ENCODE results near the gene CEP120. TPM values are rescaled to one million over a fixed set of nuclear protein-coding genes. Genes with fewer than 3 reads are reported as not detected.

The CEP120 gene
- polyA plus RNA-seq, 4 donors: 4.1 to 12.6 (median 5.1) TPM

GRCh38 chr5:123365156-123365555 lies 58.0 kb downstream of the CEP120 start:
- H3K36me3 ChIP-seq (ENCODE audit: control insufficient read depth in 3 of 3, insufficient read depth in 2 of 3, low read depth in 1 of 3, low read length in 3 of 3): peaks cover 0 to 6% (median 0%) of the 10 kb centered on the region in 3 donors
- no peaks in the 10 kb centered on the region for H3K27me3 ChIP-seq (ENCODE audit: control insufficient read depth in 3 of 3, insufficient read depth in 3 of 3, low read length in 3 of 3)
- 68 to 94% (median 94%) methylated on average over 1 of the region's 1 CpG for WGBS, 3 donors
- no peak overlapping the region for H3K4me3 ChIP-seq (ENCODE audit: low read depth in 1 of 3, low read length in 3 of 3)
- FAIRE-seq (no peak), DNase-seq (no peak)
- H3K9me3 ChIP-seq (ENCODE audit: control insufficient read depth in 2 of 2, insufficient read depth in 1 of 2, low read depth in 1 of 2, low read length in 1 of 2): no peaks in the 10 kb centered on the region
- H3K27ac ChIP-seq (ENCODE audit: low read depth in 1 of 3, low read length in 2 of 3): no peak overlapping the region
- H3K4me1 ChIP-seq (ENCODE audit: control insufficient read depth in 3 of 3, insufficient read depth in 2 of 3, low read depth in 1 of 3, low read length in 2 of 3): no peaks in the 10 kb centered on the region

GRCh38 chr5:123364441-123365155 lies 58.6 kb downstream of the CEP120 start:
- DNase-seq: no peak
- H3K27ac ChIP-seq (ENCODE audit: low read depth in 1 of 3, low read length in 2 of 3): no peak overlapping the region
- H3K4me3 ChIP-seq (ENCODE audit: low read depth in 1 of 3, low read length in 3 of 3): no peak overlapping the region
- no peaks in the 10 kb centered on the region for H3K27me3 ChIP-seq (ENCODE audit: control insufficient read depth in 3 of 3, insufficient read depth in 3 of 3, low read length in 3 of 3)
- no peaks in the 10 kb centered on the region for H3K4me1 ChIP-seq (ENCODE audit: control insufficient read depth in 3 of 3, insufficient read depth in 2 of 3, low read depth in 1 of 3, low read length in 2 of 3)
- H3K9me3 ChIP-seq (ENCODE audit: control insufficient read depth in 2 of 2, insufficient read depth in 1 of 2, low read depth in 1 of 2, low read length in 1 of 2): no peaks in the 10 kb centered on the region
- FAIRE-seq: no peak
- 67 to 88% (median 82%) methylated on average over 2 of the region's 2 CpGs for WGBS, 3 donors
- H3K36me3 ChIP-seq (ENCODE audit: control insufficient read depth in 3 of 3, insufficient read depth in 2 of 3, low read depth in 1 of 3, low read length in 3 of 3): peaks cover 0 to 6% (median 0%) of the 10 kb centered on the region in 3 donors

- FAIRE-seq: no peak
- no peak overlapping the region for H3K27ac ChIP-seq (ENCODE audit: low read depth in 1 of 3, low read length in 2 of 3)
- no peak for DNase-seq
- peaks cover 0 to 7% (median 2%) of the 10 kb centered on the region in 3 donors for H3K36me3 ChIP-seq (ENCODE audit: control insufficient read depth in 3 of 3, insufficient read depth in 2 of 3, low read depth in 1 of 3, low read length in 3 of 3)
- H3K27me3 ChIP-seq (ENCODE audit: control insufficient read depth in 3 of 3, insufficient read depth in 3 of 3, low read length in 3 of 3): no peaks in the 10 kb centered on the region
- peaks cover 0 to 2% (median 0%) of the 10 kb centered on the region in 3 donors for H3K4me1 ChIP-seq (ENCODE audit: control insufficient read depth in 3 of 3, insufficient read depth in 2 of 3, low read depth in 1 of 3, low read length in 2 of 3)
- no peaks in the 10 kb centered on the region for H3K9me3 ChIP-seq (ENCODE audit: control insufficient read depth in 2 of 2, insufficient read depth in 1 of 2, low read depth in 1 of 2, low read length in 1 of 2)
- H3K4me3 ChIP-seq (ENCODE audit: low read depth in 1 of 3, low read length in 3 of 3): no peak overlapping the region
Observed at GRCh38 chr5:123360910-123361309, 62.3 kb downstream of the CEP120 start.

- Histone ChIP-seq H3K27me3 (ENCODE audit: control insufficient read depth in 3 of 3, insufficient read depth in 3 of 3, low read length in 3 of 3) (no peaks in the 10 kb centered on the region), H3K4me3 (ENCODE audit: low read depth in 1 of 3, low read length in 3 of 3) (no peak overlapping the region), H3K27ac (ENCODE audit: low read depth in 1 of 3, low read length in 2 of 3) (no peak overlapping the region), H3K4me1 (ENCODE audit: control insufficient read depth in 3 of 3, insufficient read depth in 2 of 3, low read depth in 1 of 3, low read length in 2 of 3) (peaks cover 0 to 2% (median 0%) of the 10 kb centered on the region in 3 donors), H3K36me3 (ENCODE audit: control insufficient read depth in 3 of 3, insufficient read depth in 2 of 3, low read depth in 1 of 3, low read length in 3 of 3) (peaks cover 0 to 7% (median 2%) of the 10 kb centered on the region in 3 donors), H3K9me3 (ENCODE audit: control insufficient read depth in 2 of 2, insufficient read depth in 1 of 2, low read depth in 1 of 2, low read length in 1 of 2) (no peaks in the 10 kb centered on the region)
- DNase-seq (no peak), FAIRE-seq (no peak)
Observed at GRCh38 chr5:123360201-123360571, 63.0 kb downstream of the CEP120 start.

- H3K4me1 ChIP-seq (ENCODE audit: control insufficient read depth in 3 of 3, insufficient read depth in 2 of 3, low read depth in 1 of 3, low read length in 2 of 3): peaks cover 0 to 2% (median 0%) of the 10 kb centered on the region in 3 donors
- 32 to 40% (median 38%) methylated on average over 5 of the region's 5 CpGs for WGBS, 3 donors
- H3K27me3 ChIP-seq (ENCODE audit: control insufficient read depth in 3 of 3, insufficient read depth in 3 of 3, low read length in 3 of 3): no peaks in the 10 kb centered on the region
- no peak overlapping the region for H3K27ac ChIP-seq (ENCODE audit: low read depth in 1 of 3, low read length in 2 of 3)
- peaks cover 0 to 7% (median 2%) of the 10 kb centered on the region in 3 donors for H3K36me3 ChIP-seq (ENCODE audit: control insufficient read depth in 3 of 3, insufficient read depth in 2 of 3, low read depth in 1 of 3, low read length in 3 of 3)
- no peak overlapping the region for H3K4me3 ChIP-seq (ENCODE audit: low read depth in 1 of 3, low read length in 3 of 3)
- DNase-seq: no peak
- no peaks in the 10 kb centered on the region for H3K9me3 ChIP-seq (ENCODE audit: control insufficient read depth in 2 of 2, insufficient read depth in 1 of 2, low read depth in 1 of 2, low read length in 1 of 2)
- FAIRE-seq: peak; percentile 33
Observed at GRCh38 chr5:123359454-123360200, 63.6 kb downstream of the CEP120 start.

- peaks cover 0 to 7% (median 2%) of the 10 kb centered on the region in 3 donors for H3K36me3 ChIP-seq (ENCODE audit: control insufficient read depth in 3 of 3, insufficient read depth in 2 of 3, low read depth in 1 of 3, low read length in 3 of 3)
- H3K27ac ChIP-seq (ENCODE audit: low read depth in 1 of 3, low read length in 2 of 3): no peak overlapping the region
- 43 to 63% (median 62%) methylated on average over 1 of the region's 1 CpG for WGBS, 3 donors
- DNase-seq (peak in 1 of 2 donors; percentile 26), FAIRE-seq (no peak)
- H3K9me3 ChIP-seq (ENCODE audit: control insufficient read depth in 2 of 2, insufficient read depth in 1 of 2, low read depth in 1 of 2, low read length in 1 of 2): no peaks in the 10 kb centered on the region
- H3K27me3 ChIP-seq (ENCODE audit: control insufficient read depth in 3 of 3, insufficient read depth in 3 of 3, low read length in 3 of 3): no peaks in the 10 kb centered on the region
- H3K4me3 ChIP-seq (ENCODE audit: low read depth in 1 of 3, low read length in 3 of 3): no peak overlapping the region
- peaks cover 0 to 2% (median 0%) of the 10 kb centered on the region in 3 donors for H3K4me1 ChIP-seq (ENCODE audit: control insufficient read depth in 3 of 3, insufficient read depth in 2 of 3, low read depth in 1 of 3, low read length in 2 of 3)
Observed at GRCh38 chr5:123358751-123359150, 64.5 kb downstream of the CEP120 start.

- DNase-seq (peak in 1 of 2 donors; percentile 9), FAIRE-seq (no peak)
- Histone ChIP-seq H3K4me1 (ENCODE audit: control insufficient read depth in 3 of 3, insufficient read depth in 2 of 3, low read depth in 1 of 3, low read length in 2 of 3) (peaks cover 0 to 2% (median 0%) of the 10 kb centered on the region in 3 donors), H3K9me3 (ENCODE audit: control insufficient read depth in 2 of 2, insufficient read depth in 1 of 2, low read depth in 1 of 2, low read length in 1 of 2) (no peaks in the 10 kb centered on the region), H3K4me3 (ENCODE audit: low read depth in 1 of 3, low read length in 3 of 3) (no peak overlapping the region), H3K27ac (ENCODE audit: low read depth in 1 of 3, low read length in 2 of 3) (no peak overlapping the region), H3K36me3 (ENCODE audit: control insufficient read depth in 3 of 3, insufficient read depth in 2 of 3, low read depth in 1 of 3, low read length in 3 of 3) (peaks cover 0 to 7% (median 2%) of the 10 kb centered on the region in 3 donors), H3K27me3 (ENCODE audit: control insufficient read depth in 3 of 3, insufficient read depth in 3 of 3, low read length in 3 of 3) (no peaks in the 10 kb centered on the region)
- WGBS, 3 donors: 20 to 51% (median 42%) methylated on average over 1 of the region's 1 CpG
Observed at GRCh38 chr5:123358304-123358703, 64.9 kb downstream of the CEP120 start.

GRCh38 chr5:123351820-123352219 lies 71.4 kb downstream of the CEP120 start:
- 91 to 97% (median 96%) methylated on average over 2 of the region's 2 CpGs for WGBS, 3 donors
- H3K4me3 ChIP-seq (ENCODE audit: low read depth in 1 of 3, low read length in 3 of 3): no peak overlapping the region
- peaks cover 2 to 5% (median 3%) of the 10 kb centered on the region in 3 donors for H3K36me3 ChIP-seq (ENCODE audit: control insufficient read depth in 3 of 3, insufficient read depth in 2 of 3, low read depth in 1 of 3, low read length in 3 of 3)
- DNase-seq (no peak), FAIRE-seq (no peak)
- H3K27me3 ChIP-seq (ENCODE audit: control insufficient read depth in 3 of 3, insufficient read depth in 3 of 3, low read length in 3 of 3): no peaks in the 10 kb centered on the region
- no peaks in the 10 kb centered on the region for H3K4me1 ChIP-seq (ENCODE audit: control insufficient read depth in 3 of 3, insufficient read depth in 2 of 3, low read depth in 1 of 3, low read length in 2 of 3)
- H3K9me3 ChIP-seq (ENCODE audit: control insufficient read depth in 2 of 2, insufficient read depth in 1 of 2, low read depth in 1 of 2, low read length in 1 of 2): no peaks in the 10 kb centered on the region
- no peak overlapping the region for H3K27ac ChIP-seq (ENCODE audit: low read depth in 1 of 3, low read length in 2 of 3)
